ENCODE results near the gene ZDHHC13.
A peak's percentile ranks its signal among the peaks of the same experiment; 100 is the strongest.

Gene ZDHHC13

GRCh38 chr11:19116971-19117759 is at the start of gene ZDHHC13:
Gene ZDHHC13 (plus strand): TSS chr11:19117168. CDS start chr11:19117250, 82 bp downstream.
- DNase-seq, result peak; percentile 79

- peak; percentile 81 for DNase-seq
Observed at GRCh38 chr11:19071255-19071654, 45.7 kb upstream of the ZDHHC13 start.

GRCh38 chr11:19072464-19072863 is 44.5 kb upstream of the ZDHHC13 start:
- no peak for DNase-seq

GRCh38 chr11:19073454-19074415 is 43.2 kb upstream of the ZDHHC13 start:
- DNase-seq, result no peak

- DNase-seq, result no peak
Observed at GRCh38 chr11:19075636-19076035, 41.3 kb upstream of the ZDHHC13 start.

GRCh38 chr11:19076744-19077589 is 40.0 kb upstream of the ZDHHC13 start:
- peak; percentile 26 for DNase-seq

GRCh38 chr11:19077965-19078364 is 39.0 kb upstream of the ZDHHC13 start:
- DNase-seq, result no peak

GRCh38 chr11:19079643-19080440 is 37.1 kb upstream of the ZDHHC13 start:
- no peak for DNase-seq

- DNase-seq, result no peak
Observed at GRCh38 chr11:19080579-19080993, 36.4 kb upstream of the ZDHHC13 start.

- no peak for DNase-seq
Observed at GRCh38 chr11:19083166-19083565, 33.8 kb upstream of the ZDHHC13 start.

GRCh38 chr11:19084661-19085315 is 32.2 kb upstream of the ZDHHC13 start:
- DNase-seq, result no peak

- no peak for DNase-seq
Observed at GRCh38 chr11:19087658-19088057, 29.3 kb upstream of the ZDHHC13 start.

GRCh38 chr11:19088791-19089190 is 28.2 kb upstream of the ZDHHC13 start:
- DNase-seq, result no peak

- DNase-seq, result no peak
Observed at GRCh38 chr11:19089421-19089820, 27.5 kb upstream of the ZDHHC13 start.

- no peak for DNase-seq
Observed at GRCh38 chr11:19091366-19091765, 25.6 kb upstream of the ZDHHC13 start.

- DNase-seq, result no peak
Observed at GRCh38 chr11:19092342-19092741, 24.6 kb upstream of the ZDHHC13 start.

GRCh38 chr11:19092850-19093249 is 24.1 kb upstream of the ZDHHC13 start:
- DNase-seq, result no peak

GRCh38 chr11:19093976-19094375 is 23.0 kb upstream of the ZDHHC13 start:
- DNase-seq, result no peak

GRCh38 chr11:19094859-19095258 is 22.1 kb upstream of the ZDHHC13 start:
- DNase-seq, result no peak

- DNase-seq, result no peak
Observed at GRCh38 chr11:19099093-19099492, 17.9 kb upstream of the ZDHHC13 start.

- DNase-seq, result no peak
Observed at GRCh38 chr11:19100885-19101284, 16.1 kb upstream of the ZDHHC13 start.

Data from NCI-H1694 (cell line).